Skeletal muscle tissue (tissue), 4 donors: ENCODE results near the gene GTF2IRD1. TPM values are rescaled to one million over a fixed set of nuclear protein-coding genes. Genes with fewer than 3 reads are reported as not detected.
"Not testable (repeated sequence)": the region's sequence is repeated elsewhere in the genome, so short reads cannot be mapped to it uniquely, and the experiment has no call there.

ENCODE experiments used
- H3K27ac ChIP-seq: one replicate; pipeline ENCODE4 v1.7.0; 2013; ENCODE audit warnings: mild to moderate bottlenecking, low read depth, low read length, inconsistent platforms
- H3K27me3 ChIP-seq, 3 donors: one replicate each; pipeline ENCODE4 v1.7.0; 2013; ENCODE audit warnings: low read length in 3 of 3; ENCODE audit not compliant: control insufficient read depth in 3 of 3, insufficient read depth in 3 of 3
- H3K36me3 ChIP-seq, 3 donors: one replicate each; pipeline ENCODE4 v1.7.0; 2013; ENCODE audit warnings: low read length in 3 of 3; ENCODE audit not compliant: control insufficient read depth in 3 of 3, insufficient read depth in 3 of 3
- H3K4me1 ChIP-seq, 3 donors: one replicate each; pipeline ENCODE4 v1.7.0; 2013; ENCODE audit warnings: low read length in 3 of 3, mild to moderate bottlenecking in 3 of 3; ENCODE audit not compliant: control insufficient read depth in 3 of 3, insufficient read depth in 3 of 3
- H3K4me3 ChIP-seq, 3 donors: one replicate each; pipeline ENCODE4 v1.7.0; 2013; ENCODE audit warnings: low read length in 3 of 3
- H3K9ac ChIP-seq, 3 donors: one replicate each; pipeline ENCODE4 v1.7.0; 2013; ENCODE audit warnings: low read length in 3 of 3, mild to moderate bottlenecking in 3 of 3, moderate library complexity in 2 of 3, low read depth in 1 of 3
- H3K9me3 ChIP-seq, 3 donors: one replicate each; pipeline ENCODE4 v1.7.0; 2013; ENCODE audit warnings: low read length in 3 of 3; ENCODE audit not compliant: control insufficient read depth in 3 of 3
- total RNA-seq: library from RNA; depleted of rRNA; stranded (reverse); fragments of >200 nt; gene quantifications from one replicate; pipeline ENCODE4 v1.2.3, GENCODE V29; 2014
- donor health status: Osteomylitis.

GTF2IRD1 gene
- total RNA-seq, 1 donor from 2014 or later: 16.2 TPM

DNA sequence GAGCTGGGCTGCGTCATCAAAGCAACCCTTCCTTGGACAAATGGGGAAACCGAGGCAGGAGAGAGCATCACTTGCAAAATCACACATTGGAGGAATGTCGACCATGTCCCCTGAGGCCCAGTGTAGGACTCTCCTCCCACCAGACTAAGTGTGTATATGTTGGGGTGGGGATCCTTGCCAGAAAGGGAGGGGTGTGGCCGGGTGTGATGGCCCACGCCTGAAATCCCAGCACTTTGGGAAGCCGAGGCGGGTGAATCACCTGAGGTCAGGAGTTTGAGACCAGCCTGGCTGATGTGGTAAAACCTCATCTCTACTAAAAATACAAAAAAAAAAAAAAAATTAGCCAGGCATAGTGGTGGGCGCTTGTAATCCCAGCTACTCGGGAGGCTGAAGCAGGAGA, 23.3 kb upstream of the GTF2IRD1 start:
- Histone ChIP-seq H3K27ac (peak overlapping the region; percentile 92), H3K4me1 (peaks cover 0 to 29% (median 16%) of the 10 kb centered on the region in 3 donors), H3K9ac (peak overlapping the region in 1 of 3 donors; percentile 50)
- H3K9me3 ChIP-seq, H3K36me3 ChIP-seq, H3K27me3 ChIP-seq, H3K4me3 ChIP-seq: not testable (repeated sequence)

DNA sequence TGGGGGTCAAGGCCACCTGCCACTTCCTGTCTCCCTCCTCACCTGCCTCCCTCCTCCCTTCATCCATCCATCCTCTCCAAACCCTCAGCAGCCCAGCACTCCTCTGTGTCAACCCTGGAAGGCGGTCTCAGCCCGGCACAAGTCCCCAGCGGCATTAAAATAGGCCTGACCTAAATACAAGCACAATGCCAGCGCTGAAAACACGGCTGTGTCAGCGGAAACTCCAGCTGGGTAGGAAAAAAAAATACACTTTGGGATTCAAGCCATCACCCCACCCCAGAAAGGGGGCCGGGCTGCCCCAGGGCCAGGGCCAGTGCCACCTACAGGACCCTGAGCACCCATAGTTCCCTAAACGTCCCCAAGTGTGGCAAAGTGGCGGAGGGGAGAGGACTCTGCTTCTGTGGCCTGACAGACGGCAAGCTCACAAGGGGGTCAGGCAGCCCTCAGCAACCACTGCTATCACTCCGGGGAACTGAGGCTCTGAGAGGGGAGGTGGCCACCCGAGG, 22.7 kb upstream of the GTF2IRD1 start:
- peak overlapping the region; percentile 92 for H3K27ac ChIP-seq

DNA sequence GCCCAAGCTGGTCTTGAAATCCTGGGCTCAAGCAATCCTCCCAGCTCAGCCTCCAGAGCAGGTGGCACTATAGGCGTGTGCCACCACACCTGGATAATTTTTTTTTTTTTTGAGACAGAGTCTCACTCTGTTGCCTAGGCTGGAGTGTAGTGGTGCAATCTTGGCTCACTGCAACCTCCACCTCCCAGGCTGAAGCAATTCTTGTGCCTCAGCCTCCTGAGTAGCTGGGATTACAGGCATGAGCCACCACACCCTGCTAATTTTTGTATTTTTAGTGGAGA, 16.5 kb upstream of the GTF2IRD1 start:
- not testable (repeated sequence) for H3K4me3 ChIP-seq, H3K9me3 ChIP-seq, H3K4me1 ChIP-seq, H3K27me3 ChIP-seq, H3K36me3 ChIP-seq, H3K27ac ChIP-seq, H3K9ac ChIP-seq

More for the DNA sequence above, 22.7 kb upstream of the GTF2IRD1 start:
- Histone ChIP-seq H3K27me3 (no peaks in the 10 kb centered on the region), H3K9ac (peak overlapping the region; percentile 69 to 81 (median 79)), H3K4me3 (peak overlapping the region in 2 of 3 donors; percentile 2 to 13), H3K4me1 (peaks cover 0 to 29% (median 16%) of the 10 kb centered on the region in 3 donors), H3K9me3 (no peaks in the 10 kb centered on the region), H3K36me3 (no peaks in the 10 kb centered on the region)

DNA sequence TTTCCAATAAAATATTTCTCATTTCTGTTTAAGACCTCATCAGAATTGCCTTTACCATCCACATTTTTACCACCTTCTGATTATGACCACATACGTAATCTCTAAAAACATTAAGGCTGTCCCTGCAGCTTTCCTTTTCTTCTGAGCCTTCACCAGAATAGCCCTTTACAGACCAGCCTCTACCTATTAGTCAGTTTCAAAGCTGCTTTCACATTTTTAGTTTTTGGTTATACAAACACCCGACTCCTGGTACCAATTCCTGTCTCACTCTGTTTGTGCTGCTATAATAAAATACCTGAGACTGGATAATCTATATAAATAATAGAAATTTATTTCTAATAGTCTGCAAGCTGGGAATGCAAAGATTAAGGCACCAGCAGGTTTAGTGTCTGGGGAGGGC, 15.4 kb upstream of the GTF2IRD1 start:
- H3K4me3 ChIP-seq: no peak overlapping the region
- H3K9me3 ChIP-seq: no peaks in the 10 kb centered on the region
- no peak overlapping the region for H3K9ac ChIP-seq
- H3K27me3 ChIP-seq: no peaks in the 10 kb centered on the region
- no peak overlapping the region for H3K27ac ChIP-seq
- H3K36me3 ChIP-seq: no peaks in the 10 kb centered on the region
- H3K4me1 ChIP-seq: no peaks in the 10 kb centered on the region

DNA sequence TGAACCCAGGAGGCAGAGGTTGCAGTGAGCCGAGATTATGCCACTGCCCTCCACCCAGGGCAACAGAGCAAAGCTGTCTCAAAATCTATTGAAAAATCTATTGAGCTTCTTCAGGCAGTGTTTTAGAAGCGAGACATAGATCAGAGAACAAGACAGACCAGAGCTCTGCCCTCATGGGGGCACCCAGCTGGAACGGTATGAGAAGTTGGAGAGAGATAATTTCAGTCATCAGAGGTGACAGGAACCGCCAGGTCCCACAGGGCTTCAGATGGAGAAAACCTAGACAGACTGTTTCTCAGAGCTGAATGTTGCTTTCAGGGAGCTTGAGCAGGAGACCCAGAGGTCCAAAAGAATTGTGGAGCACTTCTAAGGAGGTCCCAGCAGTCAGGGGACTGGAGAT, 14.2 kb upstream of the GTF2IRD1 start:
- H3K27ac ChIP-seq: no peak overlapping the region
- no peaks in the 10 kb centered on the region for H3K9me3 ChIP-seq
- no peak overlapping the region for H3K9ac ChIP-seq
- H3K36me3 ChIP-seq: no peaks in the 10 kb centered on the region
- H3K4me3 ChIP-seq: no peak overlapping the region
- H3K4me1 ChIP-seq: no peaks in the 10 kb centered on the region
- H3K27me3 ChIP-seq: no peaks in the 10 kb centered on the region

DNA sequence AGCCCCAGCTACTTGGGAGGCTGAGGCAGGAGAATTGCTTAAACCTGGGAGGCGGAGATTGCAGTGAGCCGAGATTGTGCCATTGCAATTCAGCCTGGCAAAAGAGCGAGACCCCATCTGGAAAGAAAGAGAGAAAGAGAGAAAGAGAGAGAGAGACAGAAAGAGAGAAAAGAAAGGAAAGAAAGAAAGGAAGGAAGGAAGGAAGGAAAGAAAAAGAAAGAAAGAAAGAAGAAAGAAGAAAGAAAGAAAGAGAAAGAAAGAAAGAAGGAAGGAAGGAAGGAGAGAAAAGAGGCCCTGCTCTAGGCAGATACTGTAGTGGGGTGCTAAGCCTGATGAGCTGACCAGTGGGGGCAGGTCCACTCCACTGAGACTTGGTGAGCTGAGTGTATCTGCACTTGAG, 13.6 kb upstream of the GTF2IRD1 start:
- not testable (repeated sequence) for H3K4me1 ChIP-seq, H3K27ac ChIP-seq, H3K27me3 ChIP-seq, H3K9ac ChIP-seq, H3K9me3 ChIP-seq, H3K36me3 ChIP-seq, H3K4me3 ChIP-seq

DNA sequence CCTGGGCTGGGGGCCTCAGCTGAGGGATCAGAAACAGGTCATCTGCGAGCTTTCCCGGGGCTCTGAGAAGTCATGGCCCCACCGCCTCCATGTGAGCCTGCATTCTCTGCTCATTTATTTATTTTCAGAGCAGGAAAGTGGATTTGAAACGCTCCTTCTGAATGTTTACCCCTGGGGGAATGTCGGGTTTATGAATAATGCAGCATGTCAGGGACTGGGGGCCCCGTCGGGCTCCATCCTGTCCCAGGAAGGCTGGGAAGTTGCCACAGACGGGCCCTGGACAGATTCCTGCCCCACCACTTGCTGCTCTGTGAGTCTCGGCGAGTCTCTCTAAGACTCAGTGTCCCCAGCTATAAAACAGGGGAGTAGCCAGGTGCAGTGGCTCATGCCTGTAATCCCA, 11.9 kb upstream of the GTF2IRD1 start:
- H3K4me3 ChIP-seq: no peak overlapping the region
- no peak overlapping the region for H3K9ac ChIP-seq
- H3K27me3 ChIP-seq: no peaks in the 10 kb centered on the region
- H3K27ac ChIP-seq: no peak overlapping the region
- H3K36me3 ChIP-seq: no peaks in the 10 kb centered on the region
- no peaks in the 10 kb centered on the region for H3K4me1 ChIP-seq
- no peaks in the 10 kb centered on the region for H3K9me3 ChIP-seq

DNA sequence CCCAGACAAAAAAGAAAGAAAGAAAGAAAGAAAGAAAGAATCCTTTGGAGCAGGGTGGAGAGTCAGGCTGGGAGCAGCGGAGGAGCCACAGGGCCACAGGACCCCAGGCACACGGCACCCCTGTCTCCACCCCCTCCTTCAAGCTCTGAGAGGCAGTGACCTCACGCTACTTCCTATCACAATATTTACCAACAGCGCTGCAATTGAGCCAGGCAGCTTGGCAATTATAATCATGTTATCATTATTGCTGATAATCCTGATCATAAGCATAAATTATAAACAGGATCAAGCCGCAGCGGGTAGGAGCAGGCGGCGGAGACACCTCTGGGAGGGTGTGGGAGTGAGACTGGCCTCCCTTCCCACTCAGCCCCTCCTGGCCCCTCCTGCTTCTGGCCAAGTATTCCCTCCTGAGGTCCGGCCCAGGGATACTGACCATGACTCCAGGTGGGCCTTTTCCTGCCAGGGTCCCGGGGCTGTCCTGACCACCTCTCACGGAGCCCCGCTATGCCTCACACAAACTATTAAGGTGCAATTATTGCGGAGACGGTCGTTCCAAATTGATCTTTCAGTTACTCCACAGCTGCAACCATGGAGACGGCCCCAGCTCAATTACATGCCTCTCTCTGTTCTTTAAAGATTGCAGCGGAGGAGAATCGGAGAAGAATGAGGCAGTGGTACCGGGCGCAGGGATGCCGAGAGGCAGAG, 10.0 kb upstream of the GTF2IRD1 start:
- Histone ChIP-seq H3K9me3 (no peaks in the 10 kb centered on the region), H3K9ac (no peak overlapping the region), H3K4me1 (no peaks in the 10 kb centered on the region), H3K27me3 (no peaks in the 10 kb centered on the region), H3K36me3 (no peaks in the 10 kb centered on the region), H3K27ac (no peak overlapping the region), H3K4me3 (no peak overlapping the region)

DNA sequence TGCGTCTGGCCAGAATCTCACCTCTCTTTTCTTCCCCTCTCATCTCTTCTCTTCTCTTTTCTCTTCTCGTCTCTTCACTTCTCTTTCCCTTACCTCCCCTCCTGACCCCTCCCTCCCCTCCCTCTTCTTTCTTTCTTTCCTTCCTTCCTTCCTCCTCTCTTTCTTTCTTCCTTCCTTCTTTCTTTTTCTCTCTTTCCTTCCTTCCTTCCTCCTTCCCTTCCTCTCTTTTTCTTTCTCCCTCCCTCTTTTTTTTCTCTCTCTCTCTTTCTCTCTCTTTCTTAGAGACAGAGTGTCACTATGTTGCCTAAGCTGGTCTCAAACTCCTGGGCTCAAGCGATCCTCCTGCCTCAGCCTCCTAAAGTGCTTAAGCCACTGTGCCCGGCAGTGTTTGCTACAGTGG, 4.6 kb upstream of the GTF2IRD1 start:
- H3K27ac ChIP-seq: no peak overlapping the region
- H3K4me1 ChIP-seq: peaks cover 4 to 6% (median 6%) of the 10 kb centered on the region in 3 donors
- no peaks in the 10 kb centered on the region for H3K27me3 ChIP-seq
- H3K9me3 ChIP-seq: no peaks in the 10 kb centered on the region
- H3K9ac ChIP-seq: no peak overlapping the region
- no peaks in the 10 kb centered on the region for H3K36me3 ChIP-seq
- H3K4me3 ChIP-seq: no peak overlapping the region

DNA sequence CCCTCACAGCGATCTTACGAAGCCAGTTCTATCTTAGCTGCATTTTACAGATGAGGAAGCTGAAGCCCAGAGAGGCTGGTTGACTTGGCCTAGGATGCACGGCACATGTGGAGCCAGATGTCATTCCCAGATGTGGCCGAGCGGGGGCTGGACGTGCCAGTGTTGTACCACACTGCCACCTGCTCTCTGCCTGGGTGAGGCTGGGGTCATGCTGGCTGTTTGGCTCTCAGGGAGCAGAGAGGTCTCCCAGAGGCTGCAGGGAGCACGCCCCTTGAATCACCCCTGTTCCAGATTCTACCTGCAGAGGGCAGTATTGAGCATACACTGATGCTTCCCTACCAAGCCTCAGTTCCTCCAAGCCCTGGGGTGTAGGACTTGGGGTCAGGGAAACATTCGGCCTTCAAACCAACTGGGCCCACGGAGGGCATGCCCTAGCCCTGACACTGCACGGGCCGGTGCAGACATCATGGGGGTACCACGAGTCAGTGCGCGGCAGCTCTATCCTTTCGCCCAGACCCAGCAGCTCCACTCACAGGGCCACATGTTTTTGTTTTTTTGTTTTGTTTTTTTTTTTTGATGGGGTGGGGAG, 3.8 kb upstream of the GTF2IRD1 start:
- H3K4me1 ChIP-seq: peaks cover 8 to 9% (median 8%) of the 10 kb centered on the region in 3 donors
- H3K9me3 ChIP-seq: no peaks in the 10 kb centered on the region
- H3K27me3 ChIP-seq: no peaks in the 10 kb centered on the region
- no peak overlapping the region for H3K27ac ChIP-seq
- H3K4me3 ChIP-seq: no peak overlapping the region
- no peaks in the 10 kb centered on the region for H3K36me3 ChIP-seq
- H3K9ac ChIP-seq: no peak overlapping the region
